NCI-H774 (cell line): ENCODE measurements around the gene ZSCAN5C.
"Not testable (repeated sequence)": the region's sequence is repeated elsewhere in the genome, so short reads cannot be mapped to it uniquely, and the experiment has no call there.

Experiments used
- DNase-seq: peaks from one replicate; lab custom pipeline; 2025; lab: John Stamatoyannopoulos, UW

ZSCAN5C gene

GRCh38 chr19:56191711-56192110 lies 10.4 kb upstream of the ZSCAN5C start:
- DNase-seq, result no peak

GRCh38 chr19:56193981-56194640 lies 8.0 kb upstream of the ZSCAN5C start:
- no peak for DNase-seq

GRCh38 chr19:56197646-56198045 lies 4.4 kb upstream of the ZSCAN5C start, which contains the start of gene ZSCAN5B:
Gene ZSCAN5B (minus strand): TSS chr19:56197783. CDS start chr19:56193052, 4,731 bp downstream.
- not testable (repeated sequence) for DNase-seq

- DNase-seq, result no peak
These were observed 2.4 kb upstream of the ZSCAN5C start for GRCh38 chr19:56199687-56200086.

GRCh38 chr19:56207581-56207980 lies 5.5 kb downstream of the ZSCAN5C start:
- not testable (repeated sequence) for DNase-seq

GRCh38 chr19:56209091-56209490 lies 7.0 kb downstream of the ZSCAN5C start:
- DNase-seq, result no peak

- not testable (repeated sequence) for DNase-seq
These were observed 8.0 kb downstream of the ZSCAN5C start for GRCh38 chr19:56210036-56210435.

- DNase-seq, result no peak
These were observed 9.6 kb downstream of the ZSCAN5C start for GRCh38 chr19:56211718-56212117.

GRCh38 chr19:56217039-56217949 lies 15.2 kb downstream of the ZSCAN5C start:
- no peak for DNase-seq

DNA sequence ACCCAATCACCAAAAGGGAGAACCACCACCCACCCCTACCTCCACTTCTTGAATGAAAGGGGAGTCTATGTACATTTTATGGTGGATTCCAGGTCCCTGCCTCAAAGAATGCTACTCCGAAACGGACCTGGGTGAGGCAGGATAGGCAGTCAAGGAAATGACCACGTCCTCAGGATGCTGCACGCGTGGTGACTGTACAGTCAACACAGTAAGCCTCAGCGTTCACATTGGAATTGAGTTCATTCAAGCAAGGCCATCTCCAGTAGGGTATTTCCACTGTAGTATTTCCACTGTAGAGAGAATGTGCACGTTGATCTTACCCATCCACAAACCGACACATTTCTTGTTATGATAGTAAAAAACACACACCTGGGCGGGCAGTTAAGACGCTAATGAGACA lies 16.9 kb downstream of the ZSCAN5C start:
- no peak for DNase-seq

DNA sequence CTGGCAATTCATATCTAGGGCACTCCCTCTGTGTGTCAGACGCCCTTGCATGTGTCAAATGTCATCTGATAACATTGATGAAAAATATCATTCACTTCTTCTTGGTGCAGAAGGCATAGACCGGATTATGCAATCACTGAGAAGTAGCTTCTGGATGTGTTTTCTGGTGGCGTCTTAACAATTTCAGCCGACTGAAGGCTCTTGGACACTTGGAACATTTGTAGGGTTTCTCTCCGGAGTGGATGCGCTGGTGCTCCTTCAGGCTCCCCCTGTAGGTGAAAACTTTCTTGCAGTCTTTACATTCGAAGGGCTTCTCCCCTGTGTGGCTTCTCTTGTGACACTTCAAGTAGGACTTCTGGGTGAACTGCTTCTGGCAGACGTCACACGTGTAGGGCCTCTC lies 19.4 kb downstream of the ZSCAN5C start:
- not testable (repeated sequence) for DNase-seq

- no peak for DNase-seq
These were observed 19.8 kb downstream of the ZSCAN5C start for GRCh38 chr19:56221851-56222250.

GRCh38 chr19:56222901-56223300 lies 20.8 kb downstream of the ZSCAN5C start:
- DNase-seq, result no peak

DNA sequence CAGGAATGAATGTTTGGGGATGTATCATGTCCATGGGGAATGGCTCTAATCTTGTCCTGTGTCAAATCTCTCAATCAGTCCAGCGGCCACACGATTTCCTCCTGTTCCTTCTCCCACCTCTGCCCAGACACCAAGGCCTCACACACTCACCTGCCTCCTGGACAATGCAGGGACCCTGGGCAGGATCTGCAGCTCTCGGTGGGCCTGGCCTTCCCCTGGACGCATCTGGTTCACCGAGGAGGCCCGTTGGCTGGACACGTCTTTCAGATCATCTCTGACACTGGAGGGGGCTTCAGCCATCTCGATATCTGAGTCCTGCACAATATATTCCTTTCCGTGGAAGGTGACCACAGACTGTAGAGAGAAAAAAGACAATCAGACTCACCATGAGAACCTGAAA lies 21.4 kb downstream of the ZSCAN5C start:
- DNase-seq, result no peak

DNA sequence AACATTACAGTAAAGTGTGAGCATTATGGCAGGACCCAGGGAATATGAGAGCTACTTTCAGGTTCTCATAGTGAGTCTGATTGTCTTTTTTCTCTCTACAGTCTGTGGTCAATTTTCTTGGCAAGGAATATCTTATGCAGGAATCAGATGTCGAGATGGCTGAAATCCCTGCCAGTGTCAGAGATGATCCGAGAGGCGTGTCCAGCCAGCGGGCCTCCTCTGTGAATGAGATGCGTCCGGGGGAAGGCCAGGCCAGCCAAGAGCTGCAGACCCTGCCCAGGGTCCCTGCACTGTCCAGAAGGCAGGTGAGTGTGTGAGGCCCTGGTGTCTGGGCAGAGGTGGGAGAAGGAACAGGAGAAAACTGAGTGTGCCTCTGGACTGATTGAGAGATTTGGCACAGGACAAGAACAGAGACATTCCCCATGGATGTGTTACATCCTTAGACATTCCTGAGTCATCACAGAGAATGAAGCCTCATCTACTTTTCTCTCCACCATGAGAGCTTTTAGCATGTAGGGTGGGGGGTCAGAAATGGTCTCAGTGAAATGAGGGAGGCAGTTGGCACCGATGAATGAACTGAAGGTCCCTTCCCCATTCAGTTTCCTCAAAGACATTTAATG lies 43.2 kb downstream of the ZSCAN5C start:
- DNase-seq, result no peak

DNA sequence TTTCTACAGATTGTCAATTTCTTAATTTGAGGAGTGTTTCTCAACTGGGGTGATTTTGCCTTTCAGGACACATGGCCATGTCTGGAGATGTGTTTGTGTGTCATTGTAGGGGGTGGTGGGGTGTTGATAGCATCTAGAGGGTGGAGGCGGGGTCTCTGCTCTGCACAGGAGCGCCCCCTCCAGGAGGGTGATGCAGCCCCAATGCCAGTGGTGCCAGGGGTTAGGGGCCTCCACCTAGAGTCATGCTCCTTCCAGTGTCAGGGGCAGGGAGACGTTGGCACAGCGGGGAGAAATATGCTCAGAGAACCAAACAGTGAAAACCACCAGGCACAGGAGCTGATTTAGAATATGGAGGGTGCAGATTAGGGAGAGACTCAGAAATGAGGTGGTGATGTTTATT lies 43.7 kb downstream of the ZSCAN5C start:
- not testable (repeated sequence) for DNase-seq

GRCh38 chr19:56248736-56249338 lies 46.8 kb downstream of the ZSCAN5C start:
- DNase-seq, result not testable (repeated sequence)

- no peak for DNase-seq
These were observed 50.8 kb downstream of the ZSCAN5C start for GRCh38 chr19:56252699-56253422.

DNA sequence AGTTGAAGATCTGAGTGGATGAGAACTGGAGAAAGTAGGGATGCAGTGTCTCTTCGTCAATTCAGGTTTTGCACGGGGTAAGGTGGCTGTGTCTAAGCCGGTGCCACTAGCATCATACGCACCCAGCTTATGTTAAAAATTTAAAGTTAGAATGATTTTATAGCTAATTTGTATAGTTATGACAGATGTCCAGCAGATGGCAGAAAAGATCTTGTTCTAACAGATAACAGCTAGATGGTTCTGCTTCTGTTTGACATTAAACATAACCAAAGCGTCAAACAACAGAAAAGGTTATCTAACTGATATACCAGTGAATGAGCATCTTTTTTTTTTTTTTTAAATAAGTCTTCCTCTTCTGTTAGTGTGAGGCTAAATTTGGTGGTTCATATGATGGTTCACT lies 51.7 kb downstream of the ZSCAN5C start:
- DNase-seq, result peak; percentile 48

DNA sequence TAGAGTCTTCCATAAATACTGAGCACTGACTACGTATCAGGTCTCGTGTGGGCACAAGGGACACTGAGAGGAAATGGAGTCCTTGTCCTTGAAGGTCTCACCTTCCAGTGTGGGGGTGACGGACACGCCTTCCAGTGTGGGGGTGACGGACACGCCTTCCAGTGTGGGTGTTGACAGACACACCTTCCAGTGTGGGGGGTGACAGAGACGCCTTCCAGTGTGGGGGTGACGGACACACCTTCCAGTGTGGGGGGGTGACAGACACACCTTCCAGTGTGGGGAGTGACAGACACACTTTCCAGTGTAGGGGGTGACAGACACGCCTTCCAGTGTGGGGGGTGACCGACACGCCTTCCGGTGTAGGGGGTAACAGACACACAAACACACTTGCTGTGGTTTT lies 56.2 kb downstream of the ZSCAN5C start:
- no peak for DNase-seq
